Karpas-422 (cell line): ENCODE results near the gene HOXB3. TPM values are rescaled to one million over a fixed set of nuclear protein-coding genes. Genes with fewer than 3 reads are reported as not detected.

Source experiments
- DNase-seq: peaks from one replicate; pipeline ENCODE4 v3.0.0-alpha.2; 2015
- H2AFZ ChIP-seq: fragments of 200-600 bp; sonication (generic); 2 replicates; pipeline ENCODE4 v1.6.1; 2014; ENCODE audit warnings: antibody characterized with exemption, low read length, mixed read lengths
- H3K27ac ChIP-seq: fragments of 200-600 bp; sonication (generic); 2 replicates; pipeline ENCODE4 v1.5.1; 2014; ENCODE audit warnings: mild to moderate bottlenecking, low read length, moderate library complexity
- H3K27me3 ChIP-seq: fragments of 200-600 bp; sonication (generic); 2 replicates; pipeline ENCODE4 v1.6.1; 2014; ENCODE audit warnings: low read length, mixed read lengths
- H3K36me3 ChIP-seq: fragments of 200-600 bp; sonication (generic); 2 replicates; pipeline ENCODE4 v1.6.1; 2014; ENCODE audit warnings: low read length, mixed read lengths; ENCODE audit not compliant: insufficient read depth
- H3K4me1 ChIP-seq: fragments of 200-600 bp; sonication (generic); 2 replicates; pipeline ENCODE4 v1.6.1; 2014; ENCODE audit warnings: mild to moderate bottlenecking, low read length, mixed read lengths
- H3K4me2 ChIP-seq: fragments of 200-600 bp; sonication (generic); 2 replicates; pipeline ENCODE4 v1.6.1; 2014; ENCODE audit warnings: low read length, low read depth, mild to moderate bottlenecking; ENCODE audit not compliant: poor library complexity, severe bottlenecking
- H3K4me3 ChIP-seq: fragments of 200-600 bp; sonication (generic); 2 replicates; pipeline ENCODE4 v1.5.1; 2014; ENCODE audit warnings: mild to moderate bottlenecking, antibody characterized with exemption, low read length, mixed read lengths
- H3K79me2 ChIP-seq: fragments of 200-600 bp; sonication (generic); 2 replicates; pipeline ENCODE4 v1.6.1; 2014; ENCODE audit warnings: mild to moderate bottlenecking, low read length, mixed read lengths
- H3K9ac ChIP-seq: fragments of 200-600 bp; sonication (generic); 2 replicates; pipeline ENCODE4 v1.6.0; 2014; ENCODE audit warnings: low read length
- H3K9me2 ChIP-seq: fragments of 200-600 bp; sonication (generic), shearing (Covaris generic); replicated peaks from 2 replicates; pipeline ENCODE4 v1.6.0; 2014; ENCODE audit warnings: mild to moderate bottlenecking, low read length, moderate library complexity; ENCODE audit not compliant: insufficient read depth
- H3K9me3 ChIP-seq: fragments of 300-700, 200-600 bp; sonication (generic); 2 replicates; pipeline ENCODE4 v1.6.1; 2014; ENCODE audit warnings: low read length, mixed read lengths
- H4K20me1 ChIP-seq: fragments of 200-600 bp; sonication (generic); 2 replicates; pipeline ENCODE4 v1.6.1; 2014; ENCODE audit warnings: mild to moderate bottlenecking, antibody characterized with exemption, low read length, low read depth; ENCODE audit not compliant: insufficient read depth
- total RNA-seq: library from RNA; depleted of rRNA; stranded (reverse); fragments of >200 nt; shearing (Covaris generic); gene quantifications from 2 replicates; pipeline ENCODE4 v1.2.3, GENCODE V29; 2014; ENCODE audit warnings: low replicate concordance

Gene HOXB3
- total RNA-seq, 1 experiment from 2014 or later, result 0.97 TPM

- no peak for DNase-seq
- Histone ChIP-seq H3K9ac (no peak overlapping the region), H3K36me3 (no peaks in the 10 kb centered on the region), H3K4me3 (no peak overlapping the region), H3K4me1 (peaks cover 20% of the 10 kb centered on the region), H3K9me2 (no peaks in the 10 kb centered on the region), H3K27me3 (no peaks in the 10 kb centered on the region), H3K9me3 (no peaks in the 10 kb centered on the region), H3K4me2 (no peak overlapping the region), H3K27ac (no peak overlapping the region), H4K20me1 (no peaks in the 10 kb centered on the region), H2AFZ (no peak overlapping the region), H3K79me2 (no peaks in the 10 kb centered on the region)
Observed at GRCh38 chr17:48631693-48632578, 41.9 kb upstream of the HOXB3 start.

- Histone ChIP-seq H3K27ac (no peak overlapping the region), H3K9ac (no peak overlapping the region), H3K9me2 (no peaks in the 10 kb centered on the region), H3K4me2 (no peak overlapping the region), H3K9me3 (no peaks in the 10 kb centered on the region), H4K20me1 (no peaks in the 10 kb centered on the region), H3K4me1 (peaks cover 20% of the 10 kb centered on the region), H3K36me3 (no peaks in the 10 kb centered on the region), H3K4me3 (no peak overlapping the region), H3K27me3 (no peaks in the 10 kb centered on the region), H2AFZ (no peak overlapping the region), H3K79me2 (no peaks in the 10 kb centered on the region)
- no peak for DNase-seq
Observed at GRCh38 chr17:48630925-48631692, 41.1 kb upstream of the HOXB3 start.

GRCh38 chr17:48630009-48630924 lies 40.2 kb upstream of the HOXB3 start:
- Histone ChIP-seq H3K9me3 (no peaks in the 10 kb centered on the region), H3K4me3 (no peak overlapping the region), H4K20me1 (no peaks in the 10 kb centered on the region), H3K4me2 (no peak overlapping the region), H3K4me1 (peaks cover 16% of the 10 kb centered on the region), H3K27ac (no peak overlapping the region), H3K27me3 (no peaks in the 10 kb centered on the region), H3K79me2 (no peaks in the 10 kb centered on the region), H2AFZ (no peak overlapping the region), H3K9me2 (no peaks in the 10 kb centered on the region), H3K9ac (no peak overlapping the region), H3K36me3 (no peaks in the 10 kb centered on the region)
- DNase-seq, result no peak

- Histone ChIP-seq H3K4me2 (no peak overlapping the region), H3K36me3 (no peaks in the 10 kb centered on the region), H3K9ac (no peak overlapping the region), H3K27me3 (no peaks in the 10 kb centered on the region), H3K9me3 (no peaks in the 10 kb centered on the region), H3K27ac (no peak overlapping the region), H3K4me3 (no peak overlapping the region), H2AFZ (no peak overlapping the region), H3K4me1 (peaks cover 11% of the 10 kb centered on the region), H3K9me2 (no peaks in the 10 kb centered on the region), H4K20me1 (no peaks in the 10 kb centered on the region), H3K79me2 (no peaks in the 10 kb centered on the region)
- DNase-seq, result no peak
Observed at GRCh38 chr17:48629411-48629759, 39.3 kb upstream of the HOXB3 start.

GRCh38 chr17:48628649-48629410 lies 38.8 kb upstream of the HOXB3 start:
- Histone ChIP-seq H2AFZ (no peak overlapping the region), H3K9me3 (no peaks in the 10 kb centered on the region), H3K27me3 (no peaks in the 10 kb centered on the region), H3K36me3 (no peaks in the 10 kb centered on the region), H4K20me1 (no peaks in the 10 kb centered on the region), H3K27ac (no peak overlapping the region), H3K4me1 (peaks cover 11% of the 10 kb centered on the region), H3K9me2 (no peaks in the 10 kb centered on the region), H3K79me2 (no peaks in the 10 kb centered on the region), H3K4me3 (no peak overlapping the region), H3K9ac (no peak overlapping the region), H3K4me2 (no peak overlapping the region)
- no peak for DNase-seq

GRCh38 chr17:48627623-48628521 lies 37.8 kb upstream of the HOXB3 start:
- no peaks in the 10 kb centered on the region for H3K79me2 ChIP-seq
- H3K36me3 ChIP-seq, result no peaks in the 10 kb centered on the region
- no peak overlapping the region for H3K4me2 ChIP-seq
- no peaks in the 10 kb centered on the region for H4K20me1 ChIP-seq
- H3K4me3 ChIP-seq, result no peak overlapping the region
- H3K9me2 ChIP-seq, result no peaks in the 10 kb centered on the region
- no peak overlapping the region for H3K27ac ChIP-seq
- no peak overlapping the region for H2AFZ ChIP-seq
- H3K9ac ChIP-seq, result no peak overlapping the region
- no peaks in the 10 kb centered on the region for H3K27me3 ChIP-seq
- peaks cover 11% of the 10 kb centered on the region for H3K4me1 ChIP-seq
- no peaks in the 10 kb centered on the region for H3K9me3 ChIP-seq
- DNase-seq, result no peak

- peak overlapping the region; percentile 60 for H3K4me2 ChIP-seq
- no peaks in the 10 kb centered on the region for H3K9me3 ChIP-seq
- H3K9ac ChIP-seq, result no peak overlapping the region
- H3K4me1 ChIP-seq, result peaks cover 11% of the 10 kb centered on the region
- no peak overlapping the region; the same call in 1 of the 2 replicates for H2AFZ ChIP-seq
- H3K4me3 ChIP-seq, result peak overlapping the region; percentile 59; the same call in 1 of the 2 replicates
- DNase-seq, result no peak
- H4K20me1 ChIP-seq, result no peaks in the 10 kb centered on the region
- no peak overlapping the region for H3K27ac ChIP-seq
- H3K27me3 ChIP-seq, result no peaks in the 10 kb centered on the region
- no peaks in the 10 kb centered on the region for H3K79me2 ChIP-seq
- H3K9me2 ChIP-seq, result no peaks in the 10 kb centered on the region
- H3K36me3 ChIP-seq, result no peaks in the 10 kb centered on the region
Observed at GRCh38 chr17:48627118-48627597, 37.1 kb upstream of the HOXB3 start.
